GM18870 (cell line): ENCODE measurements around the gene TBL1X.

Experiments used
- ATAC-seq: cut with Tn5 transposase; IDR thresholded peaks from one replicate; pipeline ENCODE4 v1.9.1; 2021; ENCODE audit warnings: moderate library complexity; ENCODE audit not compliant: unreplicated experiment

TBL1X gene

GRCh38 chrX:9690046-9690445 lies 225.2 kb downstream of the TBL1X start:
- ATAC-seq, result no peak

- no peak for ATAC-seq
Observed at GRCh38 chrX:9693307-9694001, 228.6 kb downstream of the TBL1X start.

GRCh38 chrX:9698576-9698975 lies 233.7 kb downstream of the TBL1X start:
- ATAC-seq, result no peak

- no peak for ATAC-seq
Observed at GRCh38 chrX:9700555-9700954, 235.7 kb downstream of the TBL1X start.

- ATAC-seq, result no peak
Observed at GRCh38 chrX:9701790-9702189, 236.9 kb downstream of the TBL1X start.

DNA sequence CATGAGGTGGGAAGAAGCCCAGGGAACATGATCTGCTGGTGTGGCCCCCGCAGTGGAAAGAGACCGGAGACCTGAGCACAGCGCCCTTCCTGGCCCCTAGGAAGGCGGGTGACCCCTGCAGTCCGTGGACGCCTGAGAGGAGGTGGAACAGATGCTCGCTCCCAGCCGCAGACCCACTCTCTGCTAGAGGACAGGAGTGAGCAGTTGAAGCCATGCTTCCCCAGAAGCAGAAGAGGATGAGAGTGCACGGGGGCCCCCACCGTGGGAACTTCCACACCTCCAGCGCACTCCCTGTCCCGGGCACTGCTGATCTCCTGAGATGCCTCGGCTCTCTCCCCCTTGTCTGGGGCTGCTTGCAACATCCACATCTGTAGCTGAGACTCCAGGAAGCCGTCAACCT lies 238.5 kb downstream of the TBL1X start:
- ATAC-seq, result no peak

GRCh38 chrX:9704876-9705465 lies 240.1 kb downstream of the TBL1X start:
- no peak for ATAC-seq

DNA sequence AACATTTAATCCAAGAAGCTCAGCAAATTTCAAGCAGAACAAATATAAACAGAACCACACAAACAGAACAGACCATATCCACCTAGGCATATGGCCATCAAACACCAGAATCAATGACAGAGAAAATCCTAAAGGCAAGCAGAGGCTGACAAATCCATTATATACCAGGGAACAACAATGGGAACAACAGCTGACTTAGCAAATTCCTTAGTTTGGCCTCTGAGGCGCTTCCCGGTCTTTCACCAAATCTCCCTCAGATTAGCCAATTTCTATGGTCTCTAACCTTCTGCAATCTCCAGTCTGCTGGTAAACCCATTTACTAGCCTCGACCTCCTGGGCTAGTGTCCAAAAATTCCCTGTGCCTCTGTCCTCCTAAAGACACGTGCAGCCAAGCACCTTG lies 241.6 kb downstream of the TBL1X start:
- no peak for ATAC-seq

DNA sequence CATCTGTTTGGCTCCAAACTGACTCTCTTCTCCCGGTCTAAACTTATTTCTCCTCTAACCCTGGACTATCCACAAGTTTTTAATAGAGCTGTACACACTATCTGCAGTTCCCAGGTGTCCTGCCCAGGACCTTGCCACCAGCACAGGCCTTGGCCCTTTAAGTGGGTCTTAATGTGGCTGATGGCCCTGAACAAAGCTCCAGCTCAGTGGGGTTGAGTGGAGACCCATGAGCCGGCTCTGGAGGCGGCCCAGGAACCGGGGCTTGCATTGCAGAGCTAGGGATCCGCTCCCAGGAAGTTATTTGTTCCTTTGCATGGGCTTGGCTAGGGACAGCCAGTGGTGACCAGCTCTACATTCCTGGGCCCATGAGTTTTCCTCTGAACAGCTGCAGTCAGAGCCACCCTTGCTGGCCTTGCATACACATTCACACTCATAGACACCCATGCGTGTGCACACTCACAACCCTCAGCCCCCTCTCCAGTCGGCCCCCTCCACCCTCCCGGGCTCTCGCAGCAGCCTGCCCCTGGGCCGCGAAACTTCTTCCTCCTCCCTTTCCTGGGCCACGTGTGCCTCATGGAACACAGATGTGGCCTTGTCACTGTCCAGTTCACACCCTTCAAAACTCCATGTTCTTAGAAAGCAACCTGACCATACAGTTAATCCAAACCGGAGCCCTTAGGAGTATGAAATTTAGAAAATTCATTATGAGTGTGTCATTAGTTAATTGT lies 242.6 kb downstream of the TBL1X start:
- ATAC-seq, result no peak

DNA sequence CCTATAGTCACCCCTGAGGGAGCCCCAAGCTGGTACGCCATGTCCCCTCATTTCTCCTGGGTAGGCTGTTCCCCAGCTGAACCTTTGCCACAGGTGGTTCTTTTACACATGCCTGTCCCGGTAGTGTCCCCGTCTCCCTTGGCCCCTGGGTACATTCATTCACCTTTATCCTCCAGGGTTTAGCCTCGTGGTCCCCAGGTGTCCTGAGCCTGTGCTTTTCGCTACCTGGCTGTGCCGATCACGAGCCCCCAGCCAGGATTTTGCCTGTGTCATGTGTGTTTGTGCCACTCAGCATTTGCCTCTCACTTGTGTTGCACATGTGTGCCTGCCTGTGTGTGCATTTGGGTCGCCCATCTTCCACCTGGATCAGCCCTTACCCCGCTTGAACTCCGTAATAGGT lies 243.2 kb downstream of the TBL1X start:
- no peak for ATAC-seq

- ATAC-seq, result peak; percentile 81
Observed at GRCh38 chrX:9708923-9709553, 244.2 kb downstream of the TBL1X start.

DNA sequence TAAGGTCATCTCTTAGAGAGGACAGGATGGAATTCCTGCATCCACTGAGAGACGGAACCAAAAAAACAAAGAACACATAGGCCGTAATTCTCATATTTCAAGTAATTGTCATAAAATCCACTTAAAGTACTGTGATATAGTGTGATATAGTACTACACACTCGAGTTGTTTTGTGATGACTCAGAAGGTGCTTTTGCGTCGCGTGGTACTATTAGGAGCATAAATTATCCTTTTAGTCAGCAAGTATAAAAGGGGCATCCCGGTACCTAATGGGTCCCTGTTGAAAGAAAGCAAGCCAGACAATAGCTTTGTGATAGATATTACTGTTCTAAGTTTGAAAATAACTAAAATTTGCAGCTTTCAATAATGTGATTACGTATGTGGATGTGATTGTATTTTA lies 245.5 kb downstream of the TBL1X start:
- no peak for ATAC-seq

DNA sequence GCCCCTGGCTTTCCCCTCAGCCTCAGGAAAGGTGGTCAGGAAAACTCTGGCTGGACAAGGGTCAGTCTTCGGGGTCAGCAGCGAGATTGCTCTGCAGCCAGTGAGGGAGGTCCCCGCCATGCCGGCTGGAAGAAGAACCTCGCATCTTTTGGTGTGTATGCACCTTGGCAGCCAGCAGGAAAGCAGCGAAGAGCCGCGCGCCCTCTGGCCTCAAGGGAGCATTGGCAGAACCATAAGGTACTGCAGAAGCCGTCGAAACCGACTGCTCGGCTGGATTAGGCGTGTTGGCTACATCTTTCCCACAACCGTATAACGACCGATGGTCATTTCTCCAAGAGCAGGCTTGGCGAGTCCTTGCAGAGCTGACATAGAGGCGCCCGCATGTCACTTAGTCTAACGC lies 252.5 kb downstream of the TBL1X start:
- no peak for ATAC-seq

DNA sequence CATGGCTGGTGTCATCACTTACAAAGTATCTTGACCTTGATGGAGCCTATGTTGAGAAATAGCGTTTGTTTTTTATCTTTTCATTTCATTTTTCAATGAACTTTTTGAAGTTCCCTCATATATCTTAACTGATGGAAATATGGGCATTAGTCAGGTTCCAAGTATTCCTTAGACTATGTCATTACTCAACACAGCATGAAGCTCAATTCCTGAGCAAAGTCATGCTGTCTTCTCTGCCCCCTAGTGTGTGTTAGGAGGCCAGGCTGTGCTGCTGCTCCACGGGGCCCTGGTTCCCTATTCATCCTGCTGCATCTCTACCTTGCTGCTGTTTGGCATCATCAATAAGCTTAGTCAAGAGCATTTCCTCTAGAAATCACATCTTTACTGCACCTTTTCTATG lies 259.9 kb downstream of the TBL1X start:
- ATAC-seq, result no peak

- ATAC-seq, result no peak
Observed at GRCh38 chrX:9728261-9728660, 263.4 kb downstream of the TBL1X start.

DNA sequence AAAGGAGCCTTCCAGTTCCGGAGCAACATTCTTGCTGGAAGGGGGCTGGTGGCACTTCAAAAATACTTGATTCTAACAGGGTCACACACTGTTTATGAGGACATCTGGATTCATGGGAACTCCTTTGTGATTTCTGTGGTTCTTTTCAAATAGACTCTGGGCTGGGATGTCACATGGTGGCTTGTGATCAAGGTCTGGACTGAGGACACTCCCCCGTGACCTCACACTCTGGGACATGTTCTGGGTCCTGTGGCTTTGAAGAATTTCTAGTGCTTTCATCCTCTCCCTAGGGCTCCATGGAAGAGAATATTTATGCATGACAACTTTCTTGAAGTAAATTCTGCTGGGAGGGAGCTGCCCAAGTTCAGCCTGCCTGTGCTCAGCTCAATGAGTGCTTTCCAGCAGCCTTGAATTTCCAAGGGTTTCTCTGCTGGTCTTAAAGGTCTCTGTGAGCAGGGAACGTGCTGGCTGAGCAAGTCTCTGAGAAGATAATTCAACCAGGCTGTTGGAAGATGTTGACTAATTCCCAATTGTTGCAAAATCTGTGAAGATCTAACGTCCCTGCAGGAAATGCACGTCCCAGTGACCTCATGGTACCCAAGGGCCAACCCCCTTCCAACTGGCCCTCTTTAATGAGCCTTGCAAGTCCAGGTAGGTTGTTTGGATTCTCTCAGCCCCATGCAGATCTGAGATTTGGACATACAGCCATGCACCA lies 264.5 kb downstream of the TBL1X start:
- no peak for ATAC-seq

DNA sequence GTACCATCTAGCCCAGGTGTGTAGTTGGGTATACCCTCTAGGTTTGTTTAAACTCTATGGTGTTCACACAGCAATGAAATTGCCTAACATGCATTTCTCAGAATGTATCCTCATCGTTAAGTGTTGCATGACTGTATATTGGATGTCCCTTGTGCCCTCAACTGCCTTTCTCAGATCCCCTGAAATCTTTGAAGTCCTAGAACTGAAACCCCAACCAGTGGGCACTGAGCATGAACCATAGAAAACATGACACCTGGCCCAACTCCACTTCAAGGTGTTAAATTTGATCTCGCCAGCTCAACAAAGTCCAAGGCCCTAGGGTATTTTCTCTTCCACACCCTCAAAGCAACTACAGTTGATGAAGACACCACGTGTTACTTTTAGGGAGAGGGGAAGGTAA lies 265.2 kb downstream of the TBL1X start:
- ATAC-seq, result no peak

- no peak for ATAC-seq
Observed at GRCh38 chrX:9730752-9731151, 265.9 kb downstream of the TBL1X start.

- no peak for ATAC-seq
Observed at GRCh38 chrX:9737363-9737762, 272.5 kb downstream of the TBL1X start.

GRCh38 chrX:9738151-9738550 lies 273.3 kb downstream of the TBL1X start:
- no peak for ATAC-seq

DNA sequence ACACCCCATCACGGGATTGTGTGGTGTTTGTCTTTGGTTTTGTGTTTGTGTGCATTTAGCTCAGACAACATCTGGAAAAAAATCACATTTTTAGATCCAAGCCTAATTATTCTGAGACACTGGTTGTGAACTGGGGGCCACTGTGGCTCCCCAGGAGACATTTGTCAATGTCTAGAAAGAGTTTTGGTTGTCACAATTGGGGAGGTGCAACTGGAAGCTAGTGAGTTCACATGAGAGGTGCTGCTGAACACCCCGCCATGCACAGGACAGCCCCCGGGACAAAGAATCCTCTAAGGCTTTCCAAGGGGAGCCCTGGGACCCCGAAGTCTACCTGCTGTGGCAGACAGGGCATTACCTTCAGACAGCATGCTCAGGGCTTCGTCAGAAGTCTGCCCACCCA lies 274.3 kb downstream of the TBL1X start:
- no peak for ATAC-seq
